GM18517 (cell line): ENCODE results near the gene GPC3.

ENCODE experiments used
- ATAC-seq: cut with Tn5 transposase; IDR thresholded peaks from one replicate; pipeline ENCODE4 v1.9.1; 2021; ENCODE audit warnings: mild to moderate bottlenecking, moderate library complexity; ENCODE audit not compliant: unreplicated experiment

GPC3 gene

DNA sequence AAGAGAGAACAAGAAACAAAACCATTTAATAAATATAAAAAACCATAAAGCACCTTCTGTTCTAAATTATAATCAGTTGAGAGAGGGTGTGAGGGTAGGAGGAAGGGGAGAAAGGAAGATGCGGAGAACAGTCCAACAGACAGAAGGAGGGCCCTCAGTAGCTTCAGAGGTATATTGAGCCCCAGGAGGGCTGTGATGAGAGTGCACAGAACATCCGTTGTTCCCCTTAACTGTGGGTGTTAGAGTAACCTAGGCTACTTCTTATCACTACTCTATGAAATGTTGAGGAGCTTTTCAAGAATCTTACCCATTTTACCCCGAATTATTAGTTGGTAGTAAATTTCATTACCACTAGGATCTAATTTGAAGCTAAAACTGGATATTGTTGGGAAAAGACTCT, 13.8 kb downstream of the GPC3 start:
- ATAC-seq, result no peak

DNA sequence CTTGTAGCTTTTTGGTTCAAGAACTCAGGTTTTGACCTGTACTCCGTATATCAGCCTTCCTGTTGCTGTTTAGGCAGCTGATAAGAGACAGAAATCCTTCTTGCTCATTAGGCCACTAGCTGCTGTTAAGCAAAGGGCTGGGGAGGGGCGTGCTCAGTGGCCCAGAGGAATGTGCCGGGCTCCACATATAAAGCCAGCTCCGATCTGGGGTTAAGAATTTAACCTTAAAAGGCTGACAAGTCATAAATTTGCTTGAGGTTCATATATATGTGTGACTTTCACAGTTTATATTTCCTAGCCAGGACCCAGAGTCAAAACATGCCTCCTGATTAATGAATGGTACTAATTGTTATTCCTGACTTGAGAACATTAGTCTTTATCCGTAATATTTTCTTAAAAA, 15.3 kb downstream of the GPC3 start:
- no peak for ATAC-seq

DNA sequence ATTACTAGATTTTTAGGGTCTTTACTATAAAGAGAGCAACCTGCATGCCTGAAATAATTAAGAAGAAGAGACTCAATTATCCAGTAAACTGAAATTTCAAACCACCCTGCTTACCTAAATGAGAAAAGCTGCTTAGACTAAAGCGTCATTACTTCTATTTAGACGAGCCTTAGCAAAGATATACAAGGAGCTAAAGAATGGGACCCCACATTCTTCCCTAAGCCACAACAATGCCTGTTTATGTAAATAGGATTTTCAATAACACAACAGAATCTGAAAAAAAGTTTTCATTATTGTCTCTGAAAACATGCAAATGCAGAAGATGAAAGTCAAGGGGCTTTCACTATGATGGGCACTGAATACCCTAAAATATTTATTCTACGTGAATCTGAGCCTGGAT, 16.2 kb downstream of the GPC3 start:
- no peak for ATAC-seq

DNA sequence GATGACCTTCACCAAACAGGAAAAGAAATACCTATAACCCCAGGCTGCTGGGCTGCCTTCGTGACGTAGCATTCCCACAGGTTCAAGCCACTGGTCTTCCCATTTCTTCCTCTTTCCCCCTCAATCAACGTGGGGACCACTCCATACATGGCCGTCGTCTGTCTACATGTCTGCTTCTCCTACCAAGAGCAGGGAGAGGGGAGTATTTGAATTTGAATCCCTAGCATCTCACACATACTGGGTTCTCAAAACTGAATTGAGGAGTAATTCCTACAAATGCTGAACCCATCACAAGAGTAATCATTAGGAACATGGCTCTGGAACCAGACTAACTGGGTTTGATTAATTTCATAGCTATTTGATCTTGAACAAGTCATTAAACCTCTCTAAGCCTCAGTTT, 17.3 kb downstream of the GPC3 start:
- ATAC-seq, result no peak

DNA sequence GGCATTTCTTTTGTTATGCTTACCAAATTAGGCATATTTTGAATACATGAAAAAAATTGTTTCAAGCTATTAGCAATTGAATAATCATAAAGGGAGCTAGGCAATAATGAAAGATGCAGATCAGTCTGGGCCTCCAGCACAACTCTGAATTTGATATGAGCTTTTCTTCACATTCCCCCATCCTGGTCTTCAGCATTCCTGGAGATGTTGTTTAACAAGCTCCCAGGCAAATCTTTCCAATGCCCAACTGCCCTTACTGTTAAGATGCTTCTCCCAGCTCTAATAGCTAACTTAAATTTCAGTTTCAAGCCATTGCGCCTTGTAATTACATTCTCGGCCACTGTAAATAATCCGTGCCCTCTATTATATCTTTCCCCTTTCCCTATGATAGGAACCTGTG, 19.2 kb downstream of the GPC3 start:
- ATAC-seq, result no peak

DNA sequence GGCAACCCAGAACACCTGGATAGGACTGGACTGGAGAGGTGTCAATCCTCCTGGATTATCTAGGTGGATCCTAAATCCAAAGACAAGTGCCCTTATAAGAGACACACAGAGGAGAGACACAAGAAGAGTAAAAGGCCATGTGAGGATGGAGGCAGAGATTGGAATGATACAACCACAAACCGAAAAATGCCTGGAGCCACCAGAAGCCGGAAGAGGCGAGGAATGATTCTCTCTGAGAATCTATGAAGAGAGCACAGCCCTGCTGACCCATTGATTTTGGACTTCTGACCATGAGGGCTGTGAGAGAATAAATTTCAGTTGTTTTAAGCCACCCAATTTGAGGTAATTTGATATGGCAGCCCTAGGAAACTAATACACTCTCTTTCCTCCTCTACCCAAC, 20.1 kb downstream of the GPC3 start:
- no peak for ATAC-seq

DNA sequence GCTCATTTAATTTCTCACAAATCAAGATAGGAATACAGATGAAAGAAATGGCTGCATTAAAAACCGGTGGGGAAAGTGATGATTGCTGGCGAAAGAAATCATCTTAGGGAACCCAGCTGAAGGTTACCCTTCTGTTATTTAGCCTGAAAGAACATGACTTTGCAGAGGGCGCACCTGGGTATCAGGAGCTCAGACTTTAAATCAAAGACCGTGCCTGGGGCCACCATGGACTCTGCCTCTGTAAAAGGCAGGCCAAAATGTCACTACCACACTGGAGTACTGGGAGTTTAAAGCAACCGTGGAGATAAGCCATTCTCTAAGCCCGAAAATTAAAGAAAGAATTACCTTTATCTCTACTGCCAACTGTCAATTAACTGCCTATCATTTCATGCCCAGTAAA, 24.3 kb downstream of the GPC3 start:
- ATAC-seq, result no peak

DNA sequence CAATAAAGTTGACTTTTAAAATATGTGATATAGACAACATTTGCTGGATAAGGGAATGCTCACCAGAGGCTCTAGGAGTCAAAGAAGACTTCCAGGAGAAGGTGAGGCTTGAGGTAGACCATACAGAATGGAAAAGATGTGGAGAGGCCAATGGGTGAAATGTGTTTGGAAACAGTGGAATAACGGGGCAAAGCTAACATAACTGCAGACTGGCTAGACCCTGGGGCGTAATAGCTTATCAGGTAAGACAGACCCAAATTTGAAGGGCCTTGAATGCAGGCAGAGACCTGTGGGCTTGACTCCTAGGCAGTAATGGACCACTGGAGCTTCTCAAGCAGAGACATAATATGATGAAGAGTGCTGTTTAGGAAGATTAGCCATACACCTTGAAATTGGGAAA, 25.4 kb downstream of the GPC3 start:
- ATAC-seq, result no peak

DNA sequence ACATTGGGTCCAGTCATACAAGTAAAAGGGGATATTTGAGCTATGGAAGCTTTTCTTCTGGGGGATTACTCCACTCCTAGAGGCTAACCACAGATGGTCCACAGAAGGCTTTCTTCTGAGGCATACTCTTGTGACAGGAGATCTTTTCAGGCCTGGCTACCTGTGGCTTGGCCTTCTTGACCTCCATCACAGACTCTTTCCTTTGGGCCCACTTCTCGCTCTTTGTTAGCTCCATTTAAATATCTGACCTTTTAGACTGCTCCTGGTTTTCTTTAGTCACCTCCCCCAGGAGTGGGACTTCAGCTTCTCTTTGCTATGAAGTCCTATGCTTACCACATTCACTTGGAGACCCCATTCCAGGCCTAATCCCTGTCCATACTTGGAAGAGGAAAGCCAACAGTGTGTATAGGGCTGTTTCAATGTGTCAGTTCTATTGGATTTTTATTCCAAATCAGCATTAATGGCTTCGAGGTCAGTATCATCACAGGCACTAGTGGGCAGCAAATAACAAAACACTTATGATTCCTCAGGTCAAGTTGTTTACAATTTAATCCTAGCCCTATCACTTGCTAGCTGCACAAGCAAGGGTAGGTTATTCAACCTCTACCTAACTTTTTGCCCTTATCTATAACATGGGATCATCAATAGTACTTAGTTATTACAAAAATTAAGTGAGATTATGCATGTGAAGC, 26.3 kb downstream of the GPC3 start:
- no peak for ATAC-seq

DNA sequence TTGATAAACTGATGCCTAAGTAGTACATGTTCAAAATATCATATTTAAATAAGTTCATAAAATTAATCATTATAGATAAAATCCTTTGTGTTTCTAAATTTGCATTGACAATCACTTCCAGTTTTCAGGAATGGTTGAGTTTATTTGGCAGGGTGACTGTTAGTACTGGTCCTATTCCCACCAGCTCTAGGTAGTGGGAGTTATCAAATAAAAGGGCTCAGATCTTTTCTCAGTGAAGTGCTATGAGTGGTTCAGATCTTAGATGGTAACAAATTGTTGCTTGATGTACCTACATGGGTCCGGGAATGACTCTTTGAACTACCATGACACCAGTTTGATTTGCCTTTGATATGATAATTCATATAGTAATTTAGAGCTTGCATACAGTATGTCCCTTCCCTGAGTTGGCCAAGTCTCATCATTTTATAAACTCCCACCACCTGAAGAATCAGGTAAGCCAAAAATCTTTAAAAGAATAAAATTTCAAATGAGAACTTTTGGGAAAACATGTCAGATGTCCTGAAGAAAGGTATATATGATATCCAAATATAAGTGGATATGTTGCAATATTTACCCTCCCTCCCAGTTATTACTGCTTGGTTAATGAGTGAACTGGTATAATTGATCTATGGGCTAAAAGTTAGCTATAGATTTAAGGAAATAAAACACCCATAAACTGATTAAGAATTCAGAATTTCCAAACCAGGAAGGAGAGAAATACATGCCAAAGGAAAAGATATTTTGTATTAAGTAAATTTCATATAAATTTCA, 28.6 kb downstream of the GPC3 start:
- no peak for ATAC-seq

DNA sequence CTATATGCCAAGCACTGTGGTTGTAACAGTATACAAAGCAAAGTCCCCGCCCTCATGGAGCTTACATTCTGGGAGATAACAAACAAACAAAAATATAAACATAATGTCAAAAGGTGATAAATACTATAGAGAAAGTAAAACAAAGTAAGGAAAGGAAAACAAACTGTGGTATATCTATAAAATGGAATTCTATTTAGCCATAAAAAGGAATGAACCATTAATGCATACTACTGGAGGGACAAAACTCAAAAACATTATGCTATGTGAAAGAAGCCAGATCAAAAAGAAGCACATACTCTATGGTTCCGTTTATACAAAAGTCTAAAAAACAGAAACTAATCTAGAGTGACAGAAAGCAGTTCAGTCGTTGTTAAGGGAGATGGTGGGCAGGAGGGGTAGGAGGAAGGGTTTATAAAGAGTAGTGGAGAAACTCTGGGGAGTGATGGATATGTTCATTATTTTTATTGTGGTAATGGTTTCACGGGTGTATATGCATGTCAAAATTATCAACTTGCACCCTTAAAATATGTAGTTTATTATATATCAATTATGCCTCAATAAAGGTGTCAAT, 31.5 kb downstream of the GPC3 start:
- ATAC-seq, result no peak

DNA sequence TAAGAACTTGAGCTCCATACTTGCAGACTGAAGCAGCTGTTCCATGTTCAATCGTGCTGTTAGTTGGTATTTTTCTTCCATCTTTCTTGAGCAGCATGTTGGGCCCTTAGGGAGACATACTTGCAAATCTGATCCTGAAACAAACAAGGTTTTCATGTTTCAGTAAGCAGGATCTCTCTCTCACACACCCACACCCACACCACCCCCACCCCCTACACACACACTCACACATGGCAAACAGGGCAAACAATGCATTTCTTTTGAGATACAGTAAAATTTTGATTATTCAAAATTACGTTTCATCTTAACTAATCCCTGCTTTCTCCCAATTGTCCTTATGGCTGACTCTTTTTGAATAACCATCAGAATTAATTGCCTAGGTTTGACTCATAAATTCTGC, 32.3 kb downstream of the GPC3 start:
- ATAC-seq, result no peak

DNA sequence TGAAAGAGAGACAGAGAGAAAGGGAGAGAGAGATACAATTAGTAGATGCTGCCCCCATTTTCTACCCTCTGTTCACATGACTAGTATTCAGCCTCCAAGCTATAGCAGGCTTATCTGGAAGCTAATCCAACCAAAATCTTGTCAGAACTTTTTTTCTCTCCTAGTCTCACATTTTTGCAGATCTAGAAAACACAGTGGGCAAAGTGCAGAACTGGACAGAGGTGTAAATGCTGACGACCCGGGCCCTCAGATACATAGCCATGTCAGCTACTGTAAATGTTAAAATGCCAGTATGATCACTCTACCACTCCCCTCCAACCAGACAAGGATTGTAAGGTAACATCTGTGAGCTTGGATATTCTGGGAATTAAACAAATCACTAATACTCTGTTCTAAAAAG, 34.3 kb downstream of the GPC3 start:
- ATAC-seq, result no peak

DNA sequence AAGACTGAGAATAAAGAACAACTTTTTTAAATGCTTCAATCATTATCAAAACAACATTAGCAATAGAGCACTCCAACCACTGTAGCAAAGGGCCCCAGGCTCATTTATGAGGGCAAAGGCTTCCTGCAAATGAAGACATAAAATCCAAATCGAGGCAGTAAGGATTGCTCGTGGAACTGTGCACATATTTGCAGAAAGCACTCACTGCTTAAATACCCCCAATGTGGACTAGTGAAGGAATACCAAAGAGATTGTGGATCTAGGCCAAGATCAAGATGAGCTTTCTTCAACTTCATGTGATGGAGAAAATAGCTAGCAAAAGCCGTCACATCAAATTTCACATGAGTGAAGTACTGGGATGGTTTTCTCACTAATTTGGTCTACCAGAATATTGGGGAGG, 35.2 kb downstream of the GPC3 start:
- no peak for ATAC-seq

DNA sequence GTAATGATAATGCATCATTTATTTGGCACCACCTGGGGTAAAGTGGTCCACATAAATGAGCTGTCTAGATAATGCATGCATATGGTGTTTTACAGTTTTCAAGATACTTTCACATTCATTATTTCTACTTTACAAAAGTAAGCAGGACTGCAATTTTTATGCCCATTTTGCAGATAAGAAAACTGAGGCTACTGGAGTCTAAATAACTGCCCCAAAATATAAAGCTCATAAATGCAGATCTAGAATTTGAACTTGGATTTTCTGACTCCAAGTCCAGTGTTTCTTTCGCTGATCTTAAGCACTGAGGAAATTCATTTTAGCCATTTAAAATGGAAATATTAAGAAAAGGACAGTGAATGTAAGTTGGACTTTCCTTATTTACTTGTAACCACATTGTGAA, 36.5 kb downstream of the GPC3 start:
- no peak for ATAC-seq

DNA sequence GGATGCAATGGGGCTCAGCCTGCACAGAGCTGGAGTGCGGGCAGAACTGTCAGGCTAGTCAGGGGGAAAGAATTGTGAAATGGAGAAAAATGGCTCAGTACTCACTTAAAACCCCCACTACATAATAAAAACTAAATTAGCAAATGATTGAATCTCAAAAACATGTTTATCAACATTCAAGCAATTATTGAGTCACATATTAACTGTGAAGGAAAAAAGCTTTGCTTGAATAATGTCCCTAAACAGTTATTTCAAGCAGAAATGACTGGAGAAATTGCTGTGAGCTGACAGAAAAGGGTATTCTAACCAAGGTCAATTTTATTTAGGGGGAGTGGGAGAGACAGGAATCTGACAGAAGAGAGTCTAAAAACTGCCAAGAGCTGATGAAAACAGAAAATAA, 37.4 kb downstream of the GPC3 start:
- no peak for ATAC-seq

DNA sequence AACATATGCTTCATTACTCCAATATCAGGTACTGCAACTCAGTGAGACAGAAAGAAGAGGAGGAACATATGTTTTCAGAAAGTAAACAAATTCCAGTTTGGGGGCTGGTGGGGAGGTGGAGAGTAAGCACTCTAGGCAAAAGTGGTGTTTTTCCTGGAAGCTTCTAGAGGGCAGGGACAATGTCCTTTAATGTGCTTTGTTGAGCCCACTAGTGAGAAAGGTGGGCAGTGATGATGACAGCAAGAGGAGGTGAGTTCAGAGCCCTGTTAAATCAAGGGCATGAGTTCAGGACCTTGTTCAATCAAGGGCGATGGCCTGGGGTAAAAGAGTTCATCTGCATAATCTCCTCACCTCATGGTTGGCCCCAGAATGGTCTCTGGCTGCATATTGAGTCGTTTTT, 38.4 kb downstream of the GPC3 start:
- ATAC-seq, result no peak

DNA sequence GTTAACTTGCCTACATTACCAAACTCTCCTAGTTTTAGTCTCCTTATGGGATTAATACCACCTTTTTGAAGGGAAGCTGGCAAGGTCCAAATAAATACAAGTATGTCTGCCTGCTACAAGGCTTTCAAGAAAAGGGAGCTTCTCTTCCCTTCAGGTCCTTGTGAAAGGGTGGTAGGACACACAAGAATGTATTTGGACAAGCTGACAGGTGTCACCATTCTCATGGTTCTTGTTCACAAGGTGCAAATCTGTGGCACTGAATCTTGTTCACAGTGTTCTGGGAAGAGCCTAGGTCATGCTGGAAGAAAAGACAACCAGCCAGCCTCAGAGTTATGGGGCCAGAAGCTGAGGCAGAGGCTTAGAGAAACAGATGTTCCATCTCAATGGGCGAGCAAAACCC, 41.9 kb downstream of the GPC3 start:
- no peak for ATAC-seq

DNA sequence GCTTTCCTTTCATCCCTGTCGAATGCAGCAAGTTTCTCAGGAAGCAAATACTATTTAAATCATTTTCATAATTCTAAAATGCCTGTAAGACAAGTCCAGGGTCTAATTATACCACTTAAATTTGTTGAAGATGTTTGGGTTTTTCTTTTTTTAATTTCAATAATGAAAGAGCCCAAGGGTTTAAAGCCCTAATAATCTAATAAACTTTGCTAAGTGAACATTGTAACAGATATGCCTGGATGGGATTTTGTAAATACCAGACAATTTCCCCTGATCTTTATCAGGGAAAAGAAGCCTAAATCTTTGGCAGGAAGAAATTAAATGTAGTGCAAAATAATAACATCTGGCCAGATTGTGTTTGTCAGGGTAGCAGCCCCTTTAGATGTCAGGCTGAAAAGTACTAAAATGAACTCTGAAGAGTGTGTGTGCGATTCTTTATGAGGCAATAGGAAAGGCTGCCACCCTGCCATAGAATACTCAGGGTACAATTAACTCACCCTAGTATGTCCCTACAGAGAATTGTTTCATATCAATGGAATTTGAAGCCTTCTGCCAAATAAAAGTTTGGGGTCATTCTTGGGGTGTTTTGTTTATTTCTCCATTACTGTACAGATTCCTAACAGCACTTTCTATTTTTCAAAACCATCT, 45.6 kb downstream of the GPC3 start:
- no peak for ATAC-seq

DNA sequence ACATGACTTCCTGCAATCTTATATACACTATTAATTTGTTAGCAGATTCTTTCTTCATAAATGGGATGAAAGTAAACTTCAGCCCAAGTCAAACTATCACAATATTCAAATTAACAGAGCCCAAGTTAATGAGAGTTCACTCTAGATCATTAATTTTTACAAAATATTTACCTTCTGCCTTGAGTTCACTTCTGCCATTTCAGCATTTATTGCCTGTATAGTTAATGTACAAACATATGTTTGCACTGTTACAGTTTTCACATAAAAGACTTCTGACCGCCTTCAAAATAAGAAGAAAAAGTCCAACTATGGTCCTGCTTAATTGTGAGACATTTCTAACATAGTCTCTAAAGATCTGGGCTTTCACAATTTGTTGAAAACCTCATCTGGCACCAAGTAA, 46.9 kb downstream of the GPC3 start:
- no peak for ATAC-seq

DNA sequence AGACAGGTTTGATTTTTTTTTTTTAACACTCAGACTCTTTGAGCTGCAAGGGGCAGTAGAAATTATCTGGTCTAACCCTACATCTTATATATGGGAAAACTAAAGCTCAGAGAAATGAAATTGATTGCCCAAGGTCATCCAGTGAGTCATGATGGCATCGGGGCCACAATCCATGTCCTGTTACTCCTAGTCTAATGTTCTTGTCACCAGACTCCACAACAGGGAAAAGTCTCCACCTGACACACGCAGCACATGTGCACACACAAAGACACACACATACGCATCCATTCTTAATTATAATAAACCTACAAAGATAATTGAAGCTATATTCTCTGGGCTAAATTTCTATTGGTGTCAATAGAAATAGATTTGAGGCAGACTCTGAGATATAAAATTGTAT, 48.4 kb downstream of the GPC3 start:
- ATAC-seq, result no peak

DNA sequence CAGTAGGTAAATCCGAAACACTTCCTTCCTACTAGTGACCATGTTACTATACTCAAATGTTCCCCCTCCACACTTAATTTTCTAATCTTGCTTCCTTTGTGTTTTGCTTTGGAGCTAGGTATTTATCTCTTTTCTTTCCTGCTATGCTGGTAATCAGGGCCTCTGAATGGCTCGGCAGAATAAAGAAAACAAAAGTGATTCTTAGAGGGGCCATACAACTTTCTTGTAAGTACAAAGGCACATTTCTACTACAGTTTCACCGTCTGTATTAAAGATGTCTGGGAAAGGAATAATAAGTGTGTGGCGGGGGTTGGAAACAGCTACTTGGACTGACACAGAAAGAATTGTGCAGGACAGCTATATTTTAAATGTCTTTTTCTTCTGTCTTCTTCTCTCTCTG, 50.3 kb downstream of the GPC3 start:
- ATAC-seq, result no peak
